Mucosa of stomach (tissue), 1 donor: ENCODE data around the gene GPR162.

Experiments used
- H3K27me3 ChIP-seq: one replicate; pipeline ENCODE4 v1.7.0; 2013; ENCODE audit warnings: mild to moderate bottlenecking, low read length; ENCODE audit not compliant: control insufficient read depth, insufficient read depth
- H3K36me3 ChIP-seq: one replicate; pipeline ENCODE4 v1.7.0; 2013; ENCODE audit warnings: low read length; ENCODE audit not compliant: control insufficient read depth, insufficient read depth
- H3K4me1 ChIP-seq: one replicate; pipeline ENCODE4 v1.7.0; 2013; ENCODE audit warnings: mild to moderate bottlenecking, low read length; ENCODE audit not compliant: control insufficient read depth, insufficient read depth
- H3K4me3 ChIP-seq: one replicate; pipeline ENCODE4 v1.7.0; 2013; ENCODE audit warnings: low read length
- H3K9ac ChIP-seq: one replicate; pipeline ENCODE4 v1.7.0; 2013; ENCODE audit warnings: mild to moderate bottlenecking, low read length, moderate library complexity
- H3K9me3 ChIP-seq: one replicate; pipeline ENCODE4 v1.7.0; 2013; ENCODE audit warnings: mild to moderate bottlenecking, low read length, moderate library complexity; ENCODE audit not compliant: control insufficient read depth
- donor health status: Pancreatic carcinoma.

GPR162 gene

GRCh38 chr12:6791931-6792520, 29.6 kb upstream of the GPR162 start:
- Histone ChIP-seq H3K4me3 (no peak overlapping the region), H3K27me3 (peaks cover 8% of the 10 kb centered on the region), H3K9me3 (no peaks in the 10 kb centered on the region), H3K4me1 (no peaks in the 10 kb centered on the region), H3K36me3 (no peaks in the 10 kb centered on the region), H3K9ac (no peak overlapping the region)

- H3K27me3 ChIP-seq, result peaks cover 8% of the 10 kb centered on the region
- H3K9me3 ChIP-seq, result no peaks in the 10 kb centered on the region
- H3K9ac ChIP-seq, result no peak overlapping the region
- H3K36me3 ChIP-seq, result no peaks in the 10 kb centered on the region
- no peak overlapping the region for H3K4me3 ChIP-seq
- no peaks in the 10 kb centered on the region for H3K4me1 ChIP-seq
Measured at GRCh38 chr12:6792522-6793201, 29.0 kb upstream of the GPR162 start.

GRCh38 chr12:6795088-6795487, 26.5 kb upstream of the GPR162 start:
- Histone ChIP-seq H3K36me3 (no peaks in the 10 kb centered on the region), H3K4me1 (no peaks in the 10 kb centered on the region), H3K4me3 (no peak overlapping the region), H3K9ac (no peak overlapping the region), H3K9me3 (no peaks in the 10 kb centered on the region), H3K27me3 (peaks cover 8% of the 10 kb centered on the region)

GRCh38 chr12:6796576-6796975, 25.0 kb upstream of the GPR162 start:
- Histone ChIP-seq H3K4me1 (no peaks in the 10 kb centered on the region), H3K4me3 (no peak overlapping the region), H3K9ac (no peak overlapping the region), H3K9me3 (no peaks in the 10 kb centered on the region), H3K27me3 (peaks cover 8% of the 10 kb centered on the region), H3K36me3 (no peaks in the 10 kb centered on the region)

GRCh38 chr12:6799147-6799546, 22.5 kb upstream of the GPR162 start:
- Histone ChIP-seq H3K4me3 (no peak overlapping the region), H3K9ac (no peak overlapping the region), H3K9me3 (no peaks in the 10 kb centered on the region), H3K27me3 (no peaks in the 10 kb centered on the region), H3K4me1 (no peaks in the 10 kb centered on the region), H3K36me3 (no peaks in the 10 kb centered on the region)

GRCh38 chr12:6807170-6807569, 14.5 kb upstream of the GPR162 start:
- Histone ChIP-seq H3K4me1 (no peaks in the 10 kb centered on the region), H3K9me3 (no peaks in the 10 kb centered on the region), H3K4me3 (no peak overlapping the region), H3K36me3 (no peaks in the 10 kb centered on the region), H3K9ac (no peak overlapping the region), H3K27me3 (no peaks in the 10 kb centered on the region)

GRCh38 chr12:6809056-6809455, 12.6 kb upstream of the GPR162 start:
- Histone ChIP-seq H3K36me3 (no peaks in the 10 kb centered on the region), H3K27me3 (peaks cover 4% of the 10 kb centered on the region)

GRCh38 chr12:6810758-6811157, 10.9 kb upstream of the GPR162 start:
- Histone ChIP-seq H3K9ac (no peak overlapping the region), H3K36me3 (no peaks in the 10 kb centered on the region), H3K27me3 (peaks cover 21% of the 10 kb centered on the region), H3K4me3 (no peak overlapping the region), H3K9me3 (no peaks in the 10 kb centered on the region), H3K4me1 (no peaks in the 10 kb centered on the region)

More at GRCh38 chr12:6809056-6809455, 12.6 kb upstream of the GPR162 start:
- H3K9ac ChIP-seq, result no peak overlapping the region
- H3K4me1 ChIP-seq, result no peaks in the 10 kb centered on the region
- no peak overlapping the region for H3K4me3 ChIP-seq
- H3K9me3 ChIP-seq, result no peaks in the 10 kb centered on the region

- no peaks in the 10 kb centered on the region for H3K4me1 ChIP-seq
- no peak overlapping the region for H3K9ac ChIP-seq
- H3K4me3 ChIP-seq, result no peak overlapping the region
- no peaks in the 10 kb centered on the region for H3K36me3 ChIP-seq
- H3K27me3 ChIP-seq, result peaks cover 28% of the 10 kb centered on the region
- no peaks in the 10 kb centered on the region for H3K9me3 ChIP-seq
Measured at GRCh38 chr12:6813363-6813762, 8.3 kb upstream of the GPR162 start.

- Histone ChIP-seq H3K4me3 (no peak overlapping the region), H3K4me1 (no peaks in the 10 kb centered on the region), H3K9ac (no peak overlapping the region), H3K36me3 (no peaks in the 10 kb centered on the region), H3K27me3 (peaks cover 51% of the 10 kb centered on the region), H3K9me3 (no peaks in the 10 kb centered on the region)
Measured at GRCh38 chr12:6816598-6816997, 5.0 kb upstream of the GPR162 start.

GRCh38 chr12:6817098-6817497, 4.5 kb upstream of the GPR162 start:
- no peaks in the 10 kb centered on the region for H3K4me1 ChIP-seq
- H3K9me3 ChIP-seq, result no peaks in the 10 kb centered on the region
- H3K27me3 ChIP-seq, result peaks cover 56% of the 10 kb centered on the region
- no peak overlapping the region for H3K9ac ChIP-seq
- no peak overlapping the region for H3K4me3 ChIP-seq
- H3K36me3 ChIP-seq, result no peaks in the 10 kb centered on the region

GRCh38 chr12:6817662-6818157, 3.9 kb upstream of the GPR162 start:
- Histone ChIP-seq H3K9ac (no peak overlapping the region), H3K27me3 (peaks cover 60% of the 10 kb centered on the region), H3K4me1 (no peaks in the 10 kb centered on the region), H3K36me3 (no peaks in the 10 kb centered on the region), H3K4me3 (no peak overlapping the region), H3K9me3 (no peaks in the 10 kb centered on the region)
